ENCODE results near the gene RPL31.

The RPL31 gene

DNA sequence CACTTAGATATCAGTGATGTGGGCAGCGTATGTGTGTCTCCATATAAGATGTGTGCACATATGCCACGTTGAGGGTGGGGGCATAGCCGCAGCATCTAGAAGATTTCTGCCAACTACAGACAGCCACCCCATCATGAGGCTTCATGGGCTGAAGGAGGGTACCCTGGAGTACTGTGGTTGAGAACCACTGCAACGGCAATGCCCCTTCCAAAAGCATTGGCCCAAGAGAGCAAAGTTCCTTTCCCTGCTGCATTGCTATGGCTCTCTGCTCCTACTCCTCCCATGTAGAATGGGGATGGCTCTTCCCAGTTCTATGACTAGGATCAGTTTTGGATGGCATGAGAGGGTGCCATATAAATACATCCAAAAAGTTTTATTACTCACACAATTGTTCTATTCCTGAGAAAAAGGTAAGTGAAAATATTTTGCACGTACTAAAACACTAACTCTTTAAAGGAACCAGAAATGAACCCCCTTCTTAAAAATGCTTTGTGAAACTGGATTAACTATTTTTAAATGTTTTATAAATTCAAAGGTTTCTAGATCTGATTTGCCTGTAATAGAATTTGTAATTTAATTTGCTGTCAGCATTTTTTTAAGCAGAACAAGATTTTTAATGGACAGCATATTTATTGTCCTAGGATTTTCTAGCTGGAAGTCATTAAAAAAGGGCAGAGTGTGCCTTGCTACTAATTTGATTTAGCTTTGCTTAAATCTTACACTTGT, 4.4 kb upstream of the RPL31 start:
- no peak for DNase-seq (ENCODE audit: low spot score)

DNA sequence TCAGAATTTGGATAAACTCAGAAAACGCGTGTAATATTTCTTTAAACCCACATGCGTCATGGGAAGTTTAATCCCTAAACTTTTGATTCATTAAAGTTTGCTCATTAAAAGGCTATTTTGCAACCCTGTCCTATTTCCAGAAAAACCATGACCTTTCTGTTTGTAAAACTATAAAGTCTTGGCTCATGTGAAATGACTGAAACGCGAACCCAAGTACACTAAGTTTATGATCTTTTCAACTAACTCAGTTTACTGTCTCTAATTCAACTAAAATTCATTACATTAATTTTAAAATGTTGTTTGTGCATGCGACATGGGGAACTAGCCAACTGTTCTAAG, 3.9 kb upstream of the RPL31 start:
- no peak for DNase-seq (ENCODE audit: low spot score)

GRCh38 chr2:100999995-101000394, 2.1 kb upstream of the RPL31 start:
- no peak for DNase-seq (ENCODE audit: low spot score)

GRCh38 chr2:101002562-101003277, 631 bp downstream of the RPL31 start:
- peak; percentile 27 for DNase-seq (ENCODE audit: low spot score)

- DNase-seq (ENCODE audit: low spot score) = no peak
Measured at GRCh38 chr2:101003278-101003775, 1.2 kb downstream of the RPL31 start.

GRCh38 chr2:101004620-101005325, 2.7 kb downstream of the RPL31 start:
- no peak for DNase-seq (ENCODE audit: low spot score)

GRCh38 chr2:101006065-101006715, 4.1 kb downstream of the RPL31 start:
- no peak for DNase-seq (ENCODE audit: low spot score)

GRCh38 chr2:101007415-101008345, 5.6 kb downstream of the RPL31 start:
- DNase-seq (ENCODE audit: low spot score) = no peak

DNA sequence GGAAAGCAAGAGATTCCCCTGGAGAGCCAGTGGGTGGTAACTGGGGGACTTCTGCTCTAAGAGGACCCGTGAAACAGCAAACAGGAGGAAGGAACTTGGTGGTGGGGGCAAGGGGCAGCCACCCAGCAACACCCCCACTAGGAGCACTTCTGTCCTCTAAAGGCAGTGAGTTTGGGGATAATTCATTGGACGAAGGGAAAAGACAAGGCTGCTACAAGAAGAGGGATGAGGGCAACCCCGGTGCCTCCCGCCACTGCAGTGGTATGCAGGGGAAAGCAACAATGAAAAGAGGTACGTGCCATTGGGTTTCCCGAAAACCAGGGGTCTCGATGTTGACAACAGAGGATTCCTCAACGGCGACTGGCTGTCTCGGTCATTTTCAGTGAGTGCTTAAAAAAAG, 9.1 kb downstream of the RPL31 start:
- DNase-seq (ENCODE audit: low spot score) = no peak

DNA sequence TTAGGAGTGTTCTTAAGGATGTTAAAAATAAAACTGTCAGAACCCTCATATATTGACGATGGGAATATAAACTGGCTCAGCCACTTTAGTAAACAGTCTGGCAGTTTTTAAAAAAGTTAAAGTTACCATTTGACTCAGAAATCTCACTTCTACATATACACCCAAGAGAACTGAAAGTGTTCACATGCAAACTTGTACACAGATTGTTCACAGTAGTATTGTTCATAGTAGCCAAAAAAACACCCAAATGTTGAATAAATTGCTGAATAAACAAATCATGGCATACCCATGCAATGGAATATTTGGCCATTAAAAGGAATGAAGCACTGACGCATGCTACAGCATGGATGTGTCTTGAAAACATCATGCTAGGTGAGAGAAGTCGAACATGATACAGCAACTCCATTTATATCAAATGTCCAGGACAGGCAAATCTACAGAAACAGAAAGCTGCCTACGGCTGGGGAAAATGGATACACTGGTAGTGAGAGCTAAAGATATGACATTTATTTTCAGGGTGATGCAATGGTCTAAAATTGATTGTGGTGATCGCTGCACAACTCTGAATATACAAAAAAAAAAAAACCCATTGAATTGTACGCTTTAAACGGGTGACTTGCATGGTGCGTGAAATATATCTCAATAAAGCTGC, 10.1 kb downstream of the RPL31 start:
- DNase-seq (ENCODE audit: low spot score) = no peak

GRCh38 chr2:101012706-101013181, 10.7 kb downstream of the RPL31 start:
- DNase-seq (ENCODE audit: low spot score) = peak; percentile 50

DNA sequence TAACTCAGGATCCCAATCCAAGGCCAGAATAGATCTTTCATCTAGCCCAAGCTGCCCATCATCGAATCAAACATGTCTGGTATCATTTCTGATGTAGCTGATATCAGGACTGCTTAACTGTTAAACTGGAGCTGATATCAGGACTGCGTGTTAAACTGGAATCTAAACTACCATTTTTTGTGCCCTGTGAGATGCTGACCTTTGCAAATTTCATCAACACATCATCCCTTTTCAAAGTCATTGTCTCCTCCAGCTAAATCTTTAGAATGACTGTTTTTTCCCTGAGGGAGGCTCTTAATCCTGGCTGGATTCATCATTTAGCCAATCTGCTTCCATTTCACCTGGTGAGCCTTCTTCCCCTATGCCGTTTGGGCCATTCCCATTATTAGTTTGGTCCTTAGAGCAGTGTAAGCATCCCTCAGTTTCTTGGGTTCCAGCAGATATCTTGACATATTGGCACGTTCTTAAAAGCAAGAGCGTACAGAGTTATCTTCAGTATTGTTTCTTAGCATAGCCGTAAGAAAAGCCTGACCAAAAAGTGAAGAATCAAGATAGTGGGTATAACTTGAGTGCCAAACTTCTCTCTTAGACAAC, 12.3 kb downstream of the RPL31 start:
- DNase-seq (ENCODE audit: low spot score) = no peak

DNA sequence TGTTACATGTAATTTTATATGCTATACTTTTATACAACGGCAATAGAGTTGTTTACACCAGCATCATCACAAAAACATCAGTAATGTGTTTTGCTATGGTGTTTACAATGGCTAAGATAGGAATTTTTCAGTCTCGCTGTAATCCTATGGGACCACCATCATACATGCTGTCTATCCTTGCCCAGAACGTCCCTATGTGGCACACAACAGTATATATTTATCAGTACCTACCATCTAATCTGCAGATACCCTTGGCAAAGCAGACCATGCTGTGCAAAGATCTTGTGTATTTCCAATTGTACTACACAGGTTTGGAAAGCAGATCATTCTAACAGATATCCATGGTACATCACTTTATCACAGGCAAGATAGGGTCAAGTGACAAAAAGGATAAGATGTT, 15.3 kb downstream of the RPL31 start:
- DNase-seq (ENCODE audit: low spot score) = no peak

GRCh38 chr2:101018934-101019333, 16.8 kb downstream of the RPL31 start:
- no peak for DNase-seq (ENCODE audit: low spot score)

DNA sequence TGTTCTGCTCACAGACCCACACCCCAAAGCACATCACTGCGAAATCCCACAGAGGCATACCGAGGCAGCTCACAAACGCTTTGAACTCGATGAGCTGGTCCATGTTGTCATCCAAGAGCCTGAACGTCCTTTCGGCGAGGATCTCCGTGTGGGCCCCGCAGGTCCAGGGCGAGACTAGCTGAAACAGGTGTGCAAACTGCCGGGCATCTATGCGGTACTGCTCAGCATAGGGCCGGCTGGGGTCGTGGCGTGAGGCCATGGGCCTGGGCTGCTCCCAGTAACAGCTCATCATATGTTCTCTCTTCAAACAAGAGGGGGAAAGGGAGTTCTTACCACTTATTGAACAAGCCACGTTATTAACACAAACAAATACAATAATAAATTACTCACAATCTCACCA, 20.1 kb downstream of the RPL31 start:
- DNase-seq (ENCODE audit: low spot score) = no peak

GRCh38 chr2:101023327-101024107, 21.4 kb downstream of the RPL31 start:
- no peak for DNase-seq (ENCODE audit: low spot score)

DNA sequence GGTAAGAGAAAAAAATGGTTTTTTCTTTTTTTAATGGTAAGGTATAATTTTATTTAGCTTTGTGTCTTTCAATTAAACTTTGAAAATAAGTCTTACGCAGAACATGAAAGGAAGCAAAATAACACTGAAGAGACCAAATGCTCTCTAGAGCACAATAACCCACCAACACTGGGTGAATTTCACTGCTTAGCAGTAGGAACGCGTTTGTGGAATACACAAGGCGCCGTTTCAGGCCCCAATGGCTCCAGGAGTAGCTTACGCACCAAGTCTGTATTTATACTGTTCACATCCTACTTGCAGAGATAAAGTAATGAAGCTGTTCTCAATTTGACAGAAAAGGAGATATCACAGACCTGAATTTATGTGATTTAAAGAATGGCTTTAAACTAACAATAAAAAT, 23.5 kb downstream of the RPL31 start:
- no peak for DNase-seq (ENCODE audit: low spot score)

GRCh38 chr2:101026253-101026701, 24.2 kb downstream of the RPL31 start:
- DNase-seq (ENCODE audit: low spot score) = no peak

- no peak for DNase-seq (ENCODE audit: low spot score)
Measured at GRCh38 chr2:101026923-101027469, 24.9 kb downstream of the RPL31 start.

Measured in kidney capillary endothelial cell (primary cell).